Measurements from ENCODE around the gene RAB1A. TPM values are rescaled to one million over a fixed set of nuclear protein-coding genes. Genes with fewer than 3 reads are reported as not detected.

RAB1A gene
- total and polyA plus RNA-seq, 2 of the 13 experiments (the other 11 are each of a cell fraction or from before 2014, with no cell fraction given): 206 to 226 TPM

DNA sequence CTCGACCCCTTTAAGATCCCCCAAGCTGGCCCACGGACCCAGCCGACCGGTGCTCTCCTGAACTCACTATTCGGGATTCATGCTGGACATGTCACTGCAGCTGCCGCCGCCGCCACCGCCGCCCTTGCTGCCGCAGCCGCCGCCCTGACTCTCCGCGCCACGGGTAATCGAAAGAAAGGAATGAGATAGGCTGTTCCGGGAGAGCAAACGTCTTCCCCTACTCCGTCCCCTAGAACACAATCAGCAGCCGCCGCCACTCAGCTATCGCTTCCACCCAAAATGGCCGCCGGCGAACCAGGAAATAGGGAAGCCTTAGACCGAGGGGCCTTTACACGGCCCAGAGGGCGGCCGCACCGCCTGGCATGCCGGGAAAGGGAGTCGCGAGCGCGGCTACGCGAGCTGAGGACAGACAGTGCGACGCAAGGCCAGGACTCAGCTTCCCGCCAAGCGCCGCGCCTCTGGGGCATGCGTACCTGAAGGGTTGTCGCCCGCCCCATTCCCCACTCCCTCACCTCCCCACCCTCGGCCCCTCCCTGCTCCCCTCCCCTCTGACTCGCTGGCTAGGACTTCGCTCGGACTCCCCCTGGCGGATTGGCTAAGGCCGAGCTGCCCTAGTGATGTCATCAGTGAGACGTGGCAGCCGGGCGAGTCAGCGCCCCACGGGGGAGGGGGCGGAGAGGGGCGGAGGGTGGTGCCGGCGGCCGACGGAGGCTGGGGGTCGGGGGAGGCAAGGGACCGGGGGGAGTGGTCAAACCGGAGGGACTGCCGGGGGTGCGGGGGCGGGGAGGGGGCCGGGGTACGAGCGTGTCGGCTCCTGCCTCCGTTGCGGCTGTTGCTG lies at the start of gene RAB1A (continued):
- TF ChIP-seq, protein P1, sequence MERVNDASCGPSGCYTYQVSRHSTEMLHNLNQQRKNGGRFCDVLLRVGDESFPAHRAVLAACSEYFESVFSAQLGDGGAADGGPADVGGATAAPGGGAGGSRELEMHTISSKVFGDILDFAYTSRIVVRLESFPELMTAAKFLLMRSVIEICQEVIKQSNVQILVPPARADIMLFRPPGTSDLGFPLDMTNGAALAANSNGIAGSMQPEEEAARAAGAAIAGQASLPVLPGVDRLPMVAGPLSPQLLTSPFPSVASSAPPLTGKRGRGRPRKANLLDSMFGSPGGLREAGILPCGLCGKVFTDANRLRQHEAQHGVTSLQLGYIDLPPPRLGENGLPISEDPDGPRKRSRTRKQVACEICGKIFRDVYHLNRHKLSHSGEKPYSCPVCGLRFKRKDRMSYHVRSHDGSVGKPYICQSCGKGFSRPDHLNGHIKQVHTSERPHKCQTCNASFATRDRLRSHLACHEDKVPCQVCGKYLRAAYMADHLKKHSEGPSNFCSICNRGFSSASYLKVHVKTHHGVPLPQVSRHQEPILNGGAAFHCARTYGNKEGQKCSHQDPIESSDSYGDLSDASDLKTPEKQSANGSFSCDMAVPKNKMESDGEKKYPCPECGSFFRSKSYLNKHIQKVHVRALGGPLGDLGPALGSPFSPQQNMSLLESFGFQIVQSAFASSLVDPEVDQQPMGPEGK (CRISPR knock-in tag; IDR thresholded peaks at IDR 0.05): peak; percentile 51; the same call in 1 of the 2 replicates
- TF ChIP-seq ZNF737 (CRISPR knock-in tag; IDR thresholded peaks at IDR 0.05; ENCODE audit: borderline replicate concordance) (no peak), PCBP1 (IDR thresholded peaks at IDR 0.05; ENCODE audit: borderline replicate concordance, low read depth, low read length) (peak; percentile 93), POLR2G (IDR thresholded peaks at IDR 0.05; ENCODE audit: low read depth, low read length) (peak; percentile 92), MATR3 (CRISPR knock-in tag; IDR thresholded peaks at IDR 0.05) (no peak), ZNF768 (CRISPR knock-in tag; IDR thresholded peaks at IDR 0.05) (no peak), ZNF136 (CRISPR knock-in tag; IDR thresholded peaks at IDR 0.05; ENCODE audit: low read depth) (peak; percentile 69; the same call in 1 of the 2 replicates), JARID2 (CRISPR knock-in tag; IDR thresholded peaks at IDR 0.05; ENCODE audit: insufficient replicate concordance) (no peak), TAF15 (IDR thresholded peaks at IDR 0.05; ENCODE audit: low read depth, low read length, poor library complexity, severe bottlenecking) (peak; percentile 86), ZNF30 (CRISPR knock-in tag; IDR thresholded peaks at IDR 0.05) (no peak)
- TF ChIP-seq, protein P2, sequence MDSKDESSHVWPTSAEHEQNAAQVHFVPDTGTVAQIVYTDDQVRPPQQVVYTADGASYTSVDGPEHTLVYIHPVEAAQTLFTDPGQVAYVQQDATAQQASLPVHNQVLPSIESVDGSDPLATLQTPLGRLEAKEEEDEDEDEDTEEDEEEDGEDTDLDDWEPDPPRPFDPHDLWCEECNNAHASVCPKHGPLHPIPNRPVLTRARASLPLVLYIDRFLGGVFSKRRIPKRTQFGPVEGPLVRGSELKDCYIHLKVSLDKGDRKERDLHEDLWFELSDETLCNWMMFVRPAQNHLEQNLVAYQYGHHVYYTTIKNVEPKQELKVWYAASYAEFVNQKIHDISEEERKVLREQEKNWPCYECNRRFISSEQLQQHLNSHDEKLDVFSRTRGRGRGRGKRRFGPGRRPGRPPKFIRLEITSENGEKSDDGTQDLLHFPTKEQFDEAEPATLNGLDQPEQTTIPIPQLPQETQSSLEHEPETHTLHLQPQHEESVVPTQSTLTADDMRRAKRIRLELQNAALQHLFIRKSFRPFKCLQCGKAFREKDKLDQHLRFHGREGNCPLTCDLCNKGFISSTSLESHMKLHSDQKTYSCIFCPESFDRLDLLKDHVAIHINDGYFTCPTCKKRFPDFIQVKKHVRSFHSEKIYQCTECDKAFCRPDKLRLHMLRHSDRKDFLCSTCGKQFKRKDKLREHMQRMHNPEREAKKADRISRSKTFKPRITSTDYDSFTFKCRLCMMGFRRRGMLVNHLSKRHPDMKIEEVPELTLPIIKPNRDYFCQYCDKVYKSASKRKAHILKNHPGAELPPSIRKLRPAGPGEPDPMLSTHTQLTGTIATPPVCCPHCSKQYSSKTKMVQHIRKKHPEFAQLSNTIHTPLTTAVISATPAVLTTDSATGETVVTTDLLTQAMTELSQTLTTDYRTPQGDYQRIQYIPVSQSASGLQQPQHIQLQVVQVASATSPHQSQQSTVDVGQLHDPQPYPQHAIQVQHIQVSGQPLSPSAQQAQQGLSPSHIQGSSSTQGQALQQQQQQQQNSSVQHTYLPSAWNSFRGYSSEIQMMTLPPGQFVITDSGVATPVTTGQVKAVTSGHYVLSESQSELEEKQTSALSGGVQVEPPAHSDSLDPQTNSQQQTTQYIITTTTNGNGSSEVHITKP (CRISPR knock-in tag; IDR thresholded peaks at IDR 0.05; ENCODE audit: low read depth): peak; percentile 59; the same call in 1 of the 2 replicates
- TF ChIP-seq, protein P3, sequence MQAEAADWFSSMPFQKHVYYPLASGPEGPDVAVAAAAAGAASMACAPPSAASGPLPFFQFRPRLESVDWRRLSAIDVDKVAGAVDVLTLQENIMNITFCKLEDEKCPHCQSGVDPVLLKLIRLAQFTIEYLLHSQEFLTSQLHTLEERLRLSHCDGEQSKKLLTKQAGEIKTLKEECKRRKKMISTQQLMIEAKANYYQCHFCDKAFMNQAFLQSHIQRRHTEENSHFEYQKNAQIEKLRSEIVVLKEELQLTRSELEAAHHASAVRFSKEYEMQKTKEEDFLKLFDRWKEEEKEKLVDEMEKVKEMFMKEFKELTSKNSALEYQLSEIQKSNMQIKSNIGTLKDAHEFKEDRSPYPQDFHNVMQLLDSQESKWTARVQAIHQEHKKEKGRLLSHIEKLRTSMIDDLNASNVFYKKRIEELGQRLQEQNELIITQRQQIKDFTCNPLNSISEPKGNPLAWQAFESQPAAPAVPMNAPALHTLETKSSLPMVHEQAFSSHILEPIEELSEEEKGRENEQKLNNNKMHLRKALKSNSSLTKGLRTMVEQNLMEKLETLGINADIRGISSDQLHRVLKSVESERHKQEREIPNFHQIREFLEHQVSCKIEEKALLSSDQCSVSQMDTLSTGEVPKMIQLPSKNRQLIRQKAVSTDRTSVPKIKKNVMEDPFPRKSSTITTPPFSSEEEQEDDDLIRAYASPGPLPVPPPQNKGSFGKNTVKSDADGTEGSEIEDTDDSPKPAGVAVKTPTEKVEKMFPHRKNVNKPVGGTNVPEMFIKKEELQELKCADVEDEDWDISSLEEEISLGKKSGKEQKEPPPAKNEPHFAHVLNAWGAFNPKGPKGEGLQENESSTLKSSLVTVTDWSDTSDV (CRISPR knock-in tag; IDR thresholded peaks at IDR 0.05): peak; percentile 81
- TF ChIP-seq, protein P4, sequence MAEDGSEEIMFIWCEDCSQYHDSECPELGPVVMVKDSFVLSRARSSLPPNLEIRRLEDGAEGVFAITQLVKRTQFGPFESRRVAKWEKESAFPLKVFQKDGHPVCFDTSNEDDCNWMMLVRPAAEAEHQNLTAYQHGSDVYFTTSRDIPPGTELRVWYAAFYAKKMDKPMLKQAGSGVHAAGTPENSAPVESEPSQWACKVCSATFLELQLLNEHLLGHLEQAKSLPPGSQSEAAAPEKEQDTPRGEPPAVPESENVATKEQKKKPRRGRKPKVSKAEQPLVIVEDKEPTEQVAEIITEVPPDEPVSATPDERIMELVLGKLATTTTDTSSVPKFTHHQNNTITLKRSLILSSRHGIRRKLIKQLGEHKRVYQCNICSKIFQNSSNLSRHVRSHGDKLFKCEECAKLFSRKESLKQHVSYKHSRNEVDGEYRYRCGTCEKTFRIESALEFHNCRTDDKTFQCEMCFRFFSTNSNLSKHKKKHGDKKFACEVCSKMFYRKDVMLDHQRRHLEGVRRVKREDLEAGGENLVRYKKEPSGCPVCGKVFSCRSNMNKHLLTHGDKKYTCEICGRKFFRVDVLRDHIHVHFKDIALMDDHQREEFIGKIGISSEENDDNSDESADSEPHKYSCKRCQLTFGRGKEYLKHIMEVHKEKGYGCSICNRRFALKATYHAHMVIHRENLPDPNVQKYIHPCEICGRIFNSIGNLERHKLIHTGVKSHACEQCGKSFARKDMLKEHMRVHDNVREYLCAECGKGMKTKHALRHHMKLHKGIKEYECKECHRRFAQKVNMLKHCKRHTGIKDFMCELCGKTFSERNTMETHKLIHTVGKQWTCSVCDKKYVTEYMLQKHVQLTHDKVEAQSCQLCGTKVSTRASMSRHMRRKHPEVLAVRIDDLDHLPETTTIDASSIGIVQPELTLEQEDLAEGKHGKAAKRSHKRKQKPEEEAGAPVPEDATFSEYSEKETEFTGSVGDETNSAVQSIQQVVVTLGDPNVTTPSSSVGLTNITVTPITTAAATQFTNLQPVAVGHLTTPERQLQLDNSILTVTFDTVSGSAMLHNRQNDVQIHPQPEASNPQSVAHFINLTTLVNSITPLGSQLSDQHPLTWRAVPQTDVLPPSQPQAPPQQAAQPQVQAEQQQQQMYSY (CRISPR knock-in tag; IDR thresholded peaks at IDR 0.05): no peak
- TF ChIP-seq, protein P5, sequence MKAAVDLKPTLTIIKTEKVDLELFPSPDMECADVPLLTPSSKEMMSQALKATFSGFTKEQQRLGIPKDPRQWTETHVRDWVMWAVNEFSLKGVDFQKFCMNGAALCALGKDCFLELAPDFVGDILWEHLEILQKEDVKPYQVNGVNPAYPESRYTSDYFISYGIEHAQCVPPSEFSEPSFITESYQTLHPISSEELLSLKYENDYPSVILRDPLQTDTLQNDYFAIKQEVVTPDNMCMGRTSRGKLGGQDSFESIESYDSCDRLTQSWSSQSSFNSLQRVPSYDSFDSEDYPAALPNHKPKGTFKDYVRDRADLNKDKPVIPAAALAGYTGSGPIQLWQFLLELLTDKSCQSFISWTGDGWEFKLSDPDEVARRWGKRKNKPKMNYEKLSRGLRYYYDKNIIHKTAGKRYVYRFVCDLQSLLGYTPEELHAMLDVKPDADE (CRISPR knock-in tag; IDR thresholded peaks at IDR 0.05): no peak
